ENCODE measurements around the gene HOMER3. TPM values are rescaled to one million over a fixed set of nuclear protein-coding genes. Genes with fewer than 3 reads are reported as not detected.
"Not testable (repeated sequence)": the region's sequence is repeated elsewhere in the genome, so short reads cannot be mapped to it uniquely, and the experiment has no call there.

HOMER3 gene
- total RNA-seq, 1 experiment from 2014 or later, result 145 TPM

DNA sequence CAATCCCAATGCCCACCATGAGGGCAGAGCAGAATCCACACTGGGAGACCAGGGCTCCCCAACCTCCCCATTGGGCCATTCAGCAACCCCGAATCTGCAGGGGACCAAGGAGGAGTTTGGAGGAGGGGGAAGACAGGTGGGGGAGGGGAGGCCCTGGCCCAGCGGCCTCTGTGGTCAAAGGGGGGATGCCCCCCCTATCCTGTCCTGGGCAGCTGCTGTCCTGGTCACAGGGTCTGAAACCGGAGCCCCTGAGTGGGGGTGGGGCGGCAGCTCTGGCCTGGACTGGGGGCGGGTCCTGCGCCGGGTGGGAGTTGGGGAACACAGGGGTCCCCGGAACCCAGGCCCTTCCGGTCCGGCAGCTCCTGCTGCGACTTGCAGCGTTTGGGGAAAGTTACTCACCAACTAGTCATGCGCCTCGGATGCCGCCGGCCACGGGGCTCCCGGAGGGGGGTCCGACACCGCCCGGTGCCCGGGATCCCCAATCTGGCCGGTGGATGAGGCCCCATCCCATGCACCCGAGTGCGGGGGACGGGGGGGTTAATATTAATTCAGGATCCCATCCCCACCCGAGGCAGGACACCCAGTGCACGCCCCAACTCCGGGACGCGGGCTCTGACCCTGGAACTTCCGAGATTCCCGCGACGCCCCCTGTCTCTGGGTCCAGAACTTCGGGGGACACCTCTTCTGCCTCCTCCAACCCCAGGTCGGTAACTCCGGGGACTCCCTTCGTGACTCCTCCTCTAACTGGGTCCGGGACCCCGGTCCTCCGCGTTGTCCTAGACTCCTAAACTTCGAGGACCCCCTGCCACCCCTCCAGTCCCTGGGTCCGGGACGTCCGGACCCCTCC is 872 bp downstream of the HOMER3 start:
- peak; percentile 83 for DNase-seq
- no peaks in the 10 kb centered on the region for H3K27me3 ChIP-seq
- H3K4me3 ChIP-seq, result peak overlapping the region; percentile 96
- H3K9me3 ChIP-seq, result no peaks in the 10 kb centered on the region
- H3K36me3 ChIP-seq, result peaks cover 42% of the 10 kb centered on the region

- Histone ChIP-seq H3K9me3 (no peaks in the 10 kb centered on the region), H3K27me3 (no peaks in the 10 kb centered on the region), H3K36me3 (peaks cover 51% of the 10 kb centered on the region), H3K4me3 (peak overlapping the region; percentile 96)
- no peak for DNase-seq
Observed at GRCh38 chr19:18939163-18939562, 1.9 kb downstream of the HOMER3 start.

GRCh38 chr19:18933297-18933696 is 7.7 kb downstream of the HOMER3 start:
- no peaks in the 10 kb centered on the region for H3K27me3 ChIP-seq
- no peak for DNase-seq
- no peaks in the 10 kb centered on the region for H3K9me3 ChIP-seq
- peaks cover 90% of the 10 kb centered on the region for H3K36me3 ChIP-seq
- H3K4me3 ChIP-seq, result no peak overlapping the region

DNA sequence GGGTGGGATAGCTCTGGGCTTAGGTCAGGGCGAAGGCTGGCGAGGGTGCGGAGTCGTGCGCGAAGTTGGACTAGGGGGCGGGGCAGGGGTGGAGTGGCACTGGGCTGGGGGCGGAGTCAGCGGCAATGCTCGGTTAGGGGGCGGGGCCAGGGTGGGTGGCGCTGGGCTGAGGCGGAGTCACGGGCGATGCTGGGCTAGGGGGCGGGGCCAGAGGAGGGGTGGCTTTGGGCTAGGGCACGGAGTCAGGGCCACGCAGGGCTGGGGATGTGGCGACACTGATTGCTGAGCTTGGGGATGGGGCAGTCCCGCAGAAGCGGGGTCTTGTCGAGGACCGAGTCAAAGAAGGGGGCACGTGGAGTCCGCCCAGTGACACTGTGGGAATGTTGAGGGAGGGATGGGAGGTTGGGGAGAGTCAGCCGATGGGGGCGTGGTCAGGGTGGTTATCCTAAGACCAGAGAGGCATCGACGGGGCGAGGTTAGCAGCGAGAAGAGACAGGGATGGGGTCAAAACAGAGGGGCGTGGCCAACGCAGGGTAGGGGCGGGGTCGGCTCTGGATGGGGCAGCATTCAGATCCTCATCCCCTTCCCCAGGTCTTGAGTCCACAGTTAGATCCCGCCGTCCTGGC is 8.7 kb downstream of the HOMER3 start:
- DNase-seq, result peak; percentile 63
- H3K27me3 ChIP-seq, result no peaks in the 10 kb centered on the region
- H3K36me3 ChIP-seq, result peaks cover 90% of the 10 kb centered on the region

DNA sequence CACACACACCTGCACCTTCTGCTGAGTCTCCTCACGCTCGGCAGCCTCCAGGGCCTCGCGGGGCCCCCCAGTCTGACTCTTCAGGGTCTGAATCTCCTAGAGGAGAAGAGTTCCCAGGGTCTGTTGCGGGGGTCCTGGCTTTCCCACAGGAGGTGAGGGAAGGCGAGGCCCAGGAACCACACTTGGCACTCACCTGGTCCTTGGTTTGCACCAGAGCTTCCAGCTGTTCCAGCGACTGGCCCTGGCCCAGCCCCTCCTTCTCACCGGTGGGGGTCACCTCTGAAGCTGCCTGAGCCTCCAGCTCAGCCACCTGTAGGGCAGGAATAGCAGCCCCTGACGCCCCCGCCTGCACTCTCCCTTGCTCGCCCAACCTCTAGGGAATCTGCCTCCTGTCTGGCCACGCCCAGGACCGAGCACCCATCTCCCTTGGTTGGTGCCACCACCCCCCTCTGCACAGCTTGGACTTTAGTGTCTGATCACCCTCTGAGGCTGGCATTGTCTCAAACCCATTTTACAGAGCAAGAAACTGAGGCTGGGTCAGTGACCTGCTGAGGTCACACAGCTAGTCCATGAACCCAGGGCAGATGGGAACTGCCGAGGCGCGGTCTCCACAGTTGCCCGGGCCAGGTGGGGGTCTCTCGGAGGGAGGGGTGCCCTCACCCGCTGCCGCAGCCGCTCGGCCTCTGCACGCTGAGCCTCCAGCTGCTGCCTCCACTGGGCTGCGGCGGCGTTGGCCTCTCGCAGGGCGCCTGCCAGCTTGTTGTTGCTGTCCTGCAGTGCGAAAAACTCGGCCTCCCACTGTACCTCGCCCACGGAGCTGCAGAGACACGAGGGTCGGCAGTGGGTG is 9.5 kb downstream of the HOMER3 start:
- Histone ChIP-seq H3K36me3 (peaks cover 92% of the 10 kb centered on the region), H3K9me3 (no peaks in the 10 kb centered on the region), H3K4me3 (no peak overlapping the region), H3K27me3 (no peaks in the 10 kb centered on the region)
- no peak for DNase-seq

More for the DNA sequence above, 8.7 kb downstream of the HOMER3 start:
- Histone ChIP-seq H3K9me3 (no peaks in the 10 kb centered on the region), H3K4me3 (no peak overlapping the region)

GRCh38 chr19:18929311-18929710 is 11.7 kb downstream of the HOMER3 start:
- DNase-seq, result no peak
- Histone ChIP-seq H3K9me3 (no peaks in the 10 kb centered on the region), H3K4me3 (no peak overlapping the region), H3K27me3 (no peaks in the 10 kb centered on the region), H3K36me3 (peaks cover 92% of the 10 kb centered on the region)

DNA sequence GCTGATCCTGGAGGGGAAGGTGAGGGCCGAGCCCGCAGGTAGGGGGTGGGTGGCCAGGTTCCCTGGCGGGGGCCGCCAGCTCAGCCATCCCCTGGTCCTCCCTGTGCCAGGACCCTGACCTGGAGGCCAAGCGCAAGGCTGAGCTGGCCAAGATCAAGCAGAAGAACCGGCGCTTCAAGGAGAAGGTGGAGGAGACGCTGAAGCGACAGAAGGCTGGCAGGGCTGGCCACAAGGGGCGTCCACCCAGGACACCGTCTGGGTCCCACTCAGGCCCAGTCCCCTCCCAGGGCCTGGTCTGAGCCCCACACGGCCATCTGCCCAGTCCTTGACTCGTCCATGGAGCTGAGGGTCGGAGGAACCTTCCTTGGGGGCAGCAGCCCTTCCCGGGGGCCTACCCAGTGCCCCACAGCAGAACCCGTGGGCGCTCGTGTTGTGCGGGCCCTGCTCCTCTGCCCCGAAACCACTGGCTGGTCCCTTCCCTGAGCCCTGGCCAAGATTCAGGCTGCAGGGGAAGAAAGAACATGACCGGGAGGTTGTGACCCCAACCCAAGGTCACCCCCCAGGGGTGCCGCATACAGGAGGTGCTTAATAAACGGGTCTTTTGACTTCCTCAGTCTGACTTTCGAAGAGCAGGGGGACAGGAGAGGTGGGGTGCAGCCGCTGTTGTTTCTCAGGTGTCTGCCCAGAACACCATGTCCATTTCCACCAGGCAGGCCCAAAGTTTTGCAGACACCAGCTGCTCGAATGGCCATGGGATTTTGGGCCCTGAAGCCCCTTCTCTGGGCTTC is 12.8 kb downstream of the HOMER3 start:
- no peak for DNase-seq
- no peaks in the 10 kb centered on the region for H3K27me3 ChIP-seq
- no peaks in the 10 kb centered on the region for H3K9me3 ChIP-seq
- H3K36me3 ChIP-seq, result peaks cover 90% of the 10 kb centered on the region
- no peak overlapping the region for H3K4me3 ChIP-seq

GRCh38 chr19:18924684-18925213 is 16.3 kb downstream of the HOMER3 start:
- Histone ChIP-seq H3K36me3 (peaks cover 83% of the 10 kb centered on the region), H3K9me3 (no peaks in the 10 kb centered on the region)
- no peak for DNase-seq

GRCh38 chr19:18922228-18922985 is 18.6 kb downstream of the HOMER3 start:
- DNase-seq, result no peak

More at GRCh38 chr19:18924684-18925213, 16.3 kb downstream of the HOMER3 start:
- Histone ChIP-seq H3K4me3 (no peak overlapping the region), H3K27me3 (no peaks in the 10 kb centered on the region)

DNA sequence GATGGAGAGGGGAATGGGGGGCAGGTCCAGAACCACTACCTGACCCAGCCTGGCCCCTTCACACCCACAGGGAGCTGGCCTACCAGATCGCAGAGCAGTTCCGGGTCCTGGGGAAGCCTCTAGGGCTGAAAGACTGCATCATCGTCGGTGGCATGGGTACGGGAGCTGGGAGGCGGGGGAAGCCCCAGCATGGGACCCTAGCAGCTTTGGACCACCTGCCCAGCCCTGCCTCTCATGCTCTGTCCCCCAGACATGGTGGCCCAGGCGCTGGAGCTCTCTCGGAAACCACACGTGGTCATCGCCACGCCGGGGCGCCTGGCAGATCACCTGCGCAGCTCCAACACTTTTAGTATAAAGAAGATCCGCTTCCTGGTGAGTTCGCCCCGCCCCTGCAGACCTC is 19.4 kb downstream of the HOMER3 start:
- DNase-seq, result no peak
- no peak overlapping the region for H3K4me3 ChIP-seq
- peaks cover 63% of the 10 kb centered on the region for H3K36me3 ChIP-seq
- no peaks in the 10 kb centered on the region for H3K27me3 ChIP-seq
- no peaks in the 10 kb centered on the region for H3K9me3 ChIP-seq

More at GRCh38 chr19:18922228-18922985, 18.6 kb downstream of the HOMER3 start:
- H3K9me3 ChIP-seq, result no peaks in the 10 kb centered on the region
- H3K36me3 ChIP-seq, result peaks cover 68% of the 10 kb centered on the region
- H3K27me3 ChIP-seq, result no peaks in the 10 kb centered on the region
- no peak overlapping the region for H3K4me3 ChIP-seq

DNA sequence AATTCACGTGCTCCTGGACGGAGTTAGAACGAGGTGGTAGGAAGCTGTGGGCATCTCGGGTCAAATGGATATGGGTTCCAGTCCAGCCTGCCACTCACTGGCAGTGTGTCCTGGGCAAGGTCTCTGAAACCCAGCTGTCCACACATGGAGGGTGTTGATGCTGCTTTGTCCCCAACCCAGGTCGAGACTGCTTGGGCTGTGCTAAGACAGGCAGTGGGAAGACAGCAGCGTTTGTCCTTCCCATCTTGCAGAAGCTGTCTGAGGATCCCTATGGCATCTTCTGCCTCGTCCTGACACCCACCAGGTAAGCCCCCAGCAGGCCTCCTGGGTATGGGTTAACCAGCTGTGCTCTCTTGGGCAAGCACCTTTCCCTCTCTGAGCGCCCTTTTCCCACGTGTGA is 20.6 kb downstream of the HOMER3 start:
- Histone ChIP-seq H3K9me3 (no peaks in the 10 kb centered on the region), H3K4me3 (peak overlapping the region; percentile 96), H3K36me3 (peaks cover 64% of the 10 kb centered on the region), H3K27me3 (no peaks in the 10 kb centered on the region)
- DNase-seq, result no peak

DNA sequence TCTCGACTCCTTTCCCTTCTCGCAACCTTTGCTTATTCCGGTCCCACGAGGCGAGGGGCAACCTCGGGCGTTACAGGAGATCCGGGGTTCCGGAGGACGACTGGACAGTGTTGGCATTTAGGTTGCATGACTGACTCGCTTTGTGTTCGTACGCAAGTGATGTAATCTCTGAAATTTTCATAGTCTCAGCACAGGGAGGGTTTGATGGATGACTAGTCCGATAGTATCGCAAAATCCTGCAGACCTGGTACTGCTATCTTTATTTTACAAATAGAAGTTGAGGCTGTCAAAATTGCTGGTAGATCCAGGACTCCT is 21.2 kb downstream of the HOMER3 start:
- no peak for DNase-seq

DNA sequence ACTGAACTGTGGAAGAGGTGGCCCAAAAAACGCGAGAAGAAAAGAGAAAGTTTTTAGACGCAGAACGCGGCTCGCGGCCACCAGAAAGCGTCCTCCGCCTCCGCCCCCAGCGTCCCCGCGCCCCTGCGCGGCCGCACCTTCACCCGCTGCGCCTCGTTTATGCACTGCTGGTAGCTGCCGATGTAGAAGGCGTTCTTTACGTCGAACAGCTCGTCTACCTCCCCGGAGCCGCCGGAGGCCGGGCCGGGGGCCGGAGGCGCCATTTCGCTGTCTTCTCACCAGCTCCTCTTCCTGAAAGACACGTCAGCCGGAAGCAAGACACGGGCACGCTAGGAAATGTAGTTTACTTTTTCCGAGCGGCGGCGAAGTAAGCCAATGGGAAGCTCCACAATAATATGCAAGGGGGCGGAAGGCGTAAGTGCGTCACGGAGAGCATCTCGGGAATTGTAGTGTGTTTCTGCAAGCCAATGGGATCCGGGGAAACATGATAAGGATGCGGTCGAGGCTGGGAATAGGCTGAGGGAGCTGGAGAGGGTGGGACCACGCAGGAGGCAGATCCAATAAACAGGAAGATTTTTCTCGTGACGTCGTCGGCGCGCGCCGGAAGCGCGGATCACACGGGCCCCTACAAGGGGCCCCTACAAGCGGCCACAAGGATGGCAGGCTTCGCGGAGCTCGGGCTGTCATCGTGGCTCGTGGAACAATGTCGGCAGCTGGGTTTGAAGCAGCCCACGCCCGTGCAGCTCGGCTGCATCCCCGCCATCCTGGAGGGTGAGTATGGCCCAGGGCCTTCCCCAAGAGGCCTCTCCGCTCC is 21.7 kb downstream of the HOMER3 start, which contains the start of the genes COPE and DDX49:
TSS of gene COPE (minus strand) at position 302 of the 814 bp plus-strand sequence. CDS start at position 263, 39 bp downstream.
TSS of gene DDX49 (plus strand) at position 630 of the 814 bp plus-strand sequence. CDS start at position 657, 27 bp downstream.
- DNase-seq, result peak; percentile 100
- Histone ChIP-seq H3K27me3 (no peaks in the 10 kb centered on the region), H3K9me3 (no peaks in the 10 kb centered on the region), H3K36me3 (peaks cover 64% of the 10 kb centered on the region), H3K4me3 (peak within 1 kb of the TSS; percentile 96)

More for the DNA sequence above, 21.2 kb downstream of the HOMER3 start:
- H3K36me3 ChIP-seq, result peaks cover 64% of the 10 kb centered on the region
- no peaks in the 10 kb centered on the region for H3K27me3 ChIP-seq
- peak overlapping the region; percentile 96 for H3K4me3 ChIP-seq
- no peaks in the 10 kb centered on the region for H3K9me3 ChIP-seq

GRCh38 chr19:18917593-18917992 is 23.4 kb downstream of the HOMER3 start:
- not testable (repeated sequence) for H3K9me3 ChIP-seq, H3K27me3 ChIP-seq, DNase-seq
- peak overlapping the region; percentile 96 for H3K4me3 ChIP-seq
- peaks cover 65% of the 10 kb centered on the region for H3K36me3 ChIP-seq

All from MG63 (cell line).